NCI-H1092 treated with DMSO at 0.1 percent for 48 hours (cell line): ENCODE measurements around the gene KCNH1.
"Not testable (repeated sequence)": the region's sequence is repeated elsewhere in the genome, so short reads cannot be mapped to it uniquely, and the experiment has no call there.

Source experiments
- DNase-seq: peaks from one replicate; lab custom pipeline; 2025; lab: John Stamatoyannopoulos, UW

Gene KCNH1

GRCh38 chr1:211095381-211095780, 38.6 kb downstream of the KCNH1 start:
- DNase-seq: no peak

- no peak for DNase-seq
Measured at GRCh38 chr1:211092955-211093354, 41.0 kb downstream of the KCNH1 start.

DNA sequence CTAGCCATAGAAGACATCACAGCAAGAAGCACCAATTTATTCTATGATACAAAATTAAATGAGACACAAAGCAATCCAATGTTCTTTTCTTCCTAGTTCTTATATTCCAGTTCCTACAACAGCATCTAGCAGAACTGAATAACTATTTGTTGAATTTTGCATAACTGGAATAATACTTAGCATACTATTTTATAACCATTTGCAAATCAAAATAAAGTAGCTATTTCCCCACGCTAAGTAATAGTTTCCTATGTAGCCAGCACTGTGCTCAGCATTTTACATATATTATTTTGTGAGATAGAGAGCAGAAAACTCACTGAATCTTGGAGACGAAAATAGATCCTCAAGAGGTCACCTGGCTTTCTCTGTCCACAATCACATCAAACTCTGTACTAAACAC, 42.1 kb downstream of the KCNH1 start:
- DNase-seq: no peak

- no peak for DNase-seq
Measured at GRCh38 chr1:211089536-211089935, 44.4 kb downstream of the KCNH1 start.

DNA sequence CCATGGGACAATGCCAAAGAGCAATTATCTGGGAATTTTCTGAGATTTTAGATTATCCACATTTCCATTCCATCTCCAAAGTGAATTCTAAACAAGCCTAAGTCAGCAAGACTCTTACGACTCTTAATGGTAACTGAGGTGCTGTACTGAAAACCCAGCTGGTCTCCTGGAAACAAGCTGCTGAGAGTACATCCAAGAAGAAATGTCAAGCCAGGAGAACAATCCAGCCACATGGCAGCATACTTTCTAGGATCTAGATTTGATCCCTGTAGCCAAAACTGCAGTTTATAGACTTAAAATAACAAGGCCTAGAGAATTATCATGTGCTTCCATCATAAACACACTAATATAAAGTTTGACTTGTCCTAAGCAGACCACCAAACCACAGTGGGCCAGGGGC, 45.8 kb downstream of the KCNH1 start:
- DNase-seq: no peak

GRCh38 chr1:211082824-211083223, 51.1 kb downstream of the KCNH1 start:
- no peak for DNase-seq

- not testable (repeated sequence) for DNase-seq
Measured at GRCh38 chr1:211081447-211081846, 52.5 kb downstream of the KCNH1 start.

- DNase-seq: no peak
Measured at GRCh38 chr1:211068976-211069375, 65.0 kb downstream of the KCNH1 start.

DNA sequence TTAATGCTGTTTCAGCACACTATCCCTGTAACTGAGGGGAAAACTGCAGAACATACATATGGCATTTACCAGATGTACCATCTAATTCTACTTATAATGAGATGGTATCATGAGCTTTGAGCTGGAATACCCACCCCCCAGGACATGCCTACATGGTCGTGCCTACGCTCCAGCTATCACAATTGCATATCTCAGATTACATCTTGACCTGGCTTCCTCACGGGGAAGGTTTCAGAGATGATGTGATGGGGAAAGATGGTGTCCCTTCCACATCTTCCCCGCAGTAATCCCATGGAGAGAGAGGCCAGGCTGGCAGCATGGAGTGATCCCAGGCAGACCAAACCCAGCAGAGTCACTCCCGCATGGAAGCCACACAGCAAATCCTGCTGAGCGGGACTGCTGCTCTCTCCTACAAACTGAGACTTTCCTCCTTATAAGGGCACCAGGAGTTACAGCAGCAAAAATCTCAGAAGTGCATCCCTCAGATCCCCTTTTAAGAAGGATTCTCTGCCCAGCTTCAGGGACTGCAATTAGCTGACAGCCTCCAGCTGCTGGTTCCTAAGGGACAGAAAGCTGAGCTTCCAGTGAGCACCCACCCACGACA, 67.1 kb downstream of the KCNH1 start:
- no peak for DNase-seq

- not testable (repeated sequence) for DNase-seq
Measured at GRCh38 chr1:211041838-211042237, 92.1 kb downstream of the KCNH1 start.

GRCh38 chr1:211037095-211037494, 96.9 kb downstream of the KCNH1 start:
- no peak for DNase-seq

GRCh38 chr1:211036381-211037060, 97.4 kb downstream of the KCNH1 start:
- no peak for DNase-seq

GRCh38 chr1:211035821-211036380, 98.0 kb downstream of the KCNH1 start:
- DNase-seq: no peak

DNA sequence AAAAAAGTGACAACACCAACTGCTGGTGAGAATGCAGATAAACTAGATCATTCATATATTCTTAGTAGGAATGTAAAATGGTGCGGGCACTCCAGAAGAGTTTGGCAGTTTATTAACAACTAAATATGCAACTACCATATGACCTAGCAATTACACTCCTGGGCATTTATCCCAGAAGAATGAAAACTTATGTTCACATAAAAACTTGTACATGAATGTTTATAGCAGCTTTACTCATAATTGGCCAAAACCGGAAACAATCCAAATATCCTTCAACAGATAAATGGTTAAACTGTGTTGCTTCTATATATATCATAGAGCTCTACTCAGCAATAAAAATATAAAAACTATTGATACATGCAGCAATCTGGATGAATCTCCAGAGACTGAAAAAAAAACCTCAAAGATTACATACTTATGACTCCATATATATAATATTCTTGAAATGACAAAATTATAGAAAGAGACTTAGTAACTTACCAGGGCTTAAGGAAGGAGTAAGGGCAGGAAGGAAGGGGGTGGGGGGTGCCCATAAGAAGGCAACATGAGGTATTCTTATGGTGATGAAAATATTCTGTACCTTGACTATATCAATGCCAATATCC, 99.9 kb downstream of the KCNH1 start:
- no peak for DNase-seq

DNA sequence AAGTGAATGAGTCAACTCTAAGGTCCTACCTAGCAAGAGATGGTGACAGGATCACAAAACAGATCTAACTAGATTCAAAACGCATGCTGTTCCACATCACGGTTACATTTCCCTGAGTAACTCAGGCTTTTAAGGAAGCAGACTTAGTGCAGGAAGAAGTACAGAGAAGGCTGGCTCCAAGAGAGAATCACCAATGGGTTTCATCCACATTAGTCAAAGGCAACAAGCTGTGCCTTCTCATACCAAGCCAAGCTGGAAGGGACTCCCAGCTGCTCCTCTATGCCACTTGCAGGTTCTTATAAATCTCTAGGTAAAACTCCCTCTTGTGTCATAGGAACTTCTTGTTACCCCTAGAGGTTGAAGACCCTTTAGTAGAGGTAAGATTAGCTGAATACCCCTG, 109.0 kb downstream of the KCNH1 start:
- no peak for DNase-seq

DNA sequence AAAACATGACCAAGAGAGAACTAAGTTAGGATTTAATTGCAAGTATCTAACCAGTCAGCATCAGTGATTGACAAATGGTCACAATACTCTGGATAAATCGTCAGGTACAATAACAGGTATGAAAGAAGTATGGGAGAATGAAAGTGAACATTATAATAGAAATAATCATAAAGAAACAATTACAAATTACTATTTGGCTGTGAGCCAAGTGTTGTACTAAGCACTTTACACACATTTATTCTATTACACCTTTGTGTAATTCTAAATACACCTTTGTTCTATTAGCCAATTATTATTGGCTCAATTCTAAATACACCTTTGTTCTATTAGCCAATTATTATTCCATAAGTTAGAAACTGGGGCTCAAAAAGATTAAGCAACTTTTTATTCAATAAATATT, 114.7 kb downstream of the KCNH1 start:
- DNase-seq: no peak

GRCh38 chr1:211018690-211019089, 115.3 kb downstream of the KCNH1 start:
- DNase-seq: no peak

GRCh38 chr1:211017075-211017718, 116.8 kb downstream of the KCNH1 start:
- no peak for DNase-seq

- DNase-seq: no peak
Measured at GRCh38 chr1:211014275-211014674, 119.7 kb downstream of the KCNH1 start.

- DNase-seq: no peak
Measured at GRCh38 chr1:211013346-211014240, 120.4 kb downstream of the KCNH1 start.

DNA sequence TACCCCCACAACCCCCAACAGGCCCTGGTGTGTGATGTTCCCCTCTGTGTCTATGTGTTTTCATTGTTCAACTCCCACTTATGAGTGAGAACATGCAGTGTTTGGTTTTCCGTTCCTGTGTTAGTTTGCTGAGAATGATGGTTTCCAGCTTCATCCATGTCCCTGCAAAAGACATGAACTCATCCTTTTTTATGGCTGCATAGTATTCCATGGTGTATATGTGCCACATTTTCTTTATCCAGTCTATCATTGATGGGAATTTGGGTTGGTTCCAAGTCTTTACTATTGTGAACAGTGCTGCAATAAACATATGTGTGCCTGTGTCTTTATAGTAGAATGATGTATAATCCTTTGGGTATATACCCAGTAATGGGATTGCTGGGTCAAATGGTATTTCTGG, 122.8 kb downstream of the KCNH1 start:
- DNase-seq: not testable (repeated sequence)

DNA sequence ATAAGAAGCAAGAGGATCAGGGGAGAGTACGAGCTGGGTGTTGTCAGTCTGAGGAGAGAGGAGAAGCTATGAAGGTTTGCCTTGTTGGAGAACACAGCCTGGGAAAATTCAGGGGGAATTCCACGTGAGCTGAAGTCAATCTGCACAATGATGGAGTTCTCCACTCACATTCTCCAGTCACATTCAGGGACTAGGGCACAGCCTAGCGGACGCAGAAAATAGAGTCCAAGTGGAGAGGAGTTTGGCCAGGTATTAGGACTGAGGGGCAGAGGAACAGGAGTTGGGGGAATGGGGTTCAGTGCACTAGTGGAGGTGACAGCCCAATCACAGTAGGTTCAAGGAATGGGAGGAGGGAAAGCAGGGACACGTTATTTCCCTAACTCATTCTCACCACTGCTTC, 124.0 kb downstream of the KCNH1 start:
- no peak for DNase-seq
